ENCODE data around the gene VPS36.

VPS36 gene

GRCh38 chr13:52452470-52452869, 2.0 kb upstream of the VPS36 start:
- DNase-seq (ENCODE audit: extremely low read depth, insufficient read length) = no peak
- Histone ChIP-seq H3K27me3 (replicated peaks; ENCODE audit: control insufficient read depth, insufficient read depth, low read length) (no peaks in the 10 kb centered on the region), H3K36me3 (ENCODE audit: control insufficient read depth, insufficient read depth, low read length) (no peaks in the 10 kb centered on the region; the same call in 1 of the 2 replicates), H3K4me3 (replicated peaks; ENCODE audit: low read depth, low read length) (no peak overlapping the region)
- TF ChIP-seq, protein P1, sequence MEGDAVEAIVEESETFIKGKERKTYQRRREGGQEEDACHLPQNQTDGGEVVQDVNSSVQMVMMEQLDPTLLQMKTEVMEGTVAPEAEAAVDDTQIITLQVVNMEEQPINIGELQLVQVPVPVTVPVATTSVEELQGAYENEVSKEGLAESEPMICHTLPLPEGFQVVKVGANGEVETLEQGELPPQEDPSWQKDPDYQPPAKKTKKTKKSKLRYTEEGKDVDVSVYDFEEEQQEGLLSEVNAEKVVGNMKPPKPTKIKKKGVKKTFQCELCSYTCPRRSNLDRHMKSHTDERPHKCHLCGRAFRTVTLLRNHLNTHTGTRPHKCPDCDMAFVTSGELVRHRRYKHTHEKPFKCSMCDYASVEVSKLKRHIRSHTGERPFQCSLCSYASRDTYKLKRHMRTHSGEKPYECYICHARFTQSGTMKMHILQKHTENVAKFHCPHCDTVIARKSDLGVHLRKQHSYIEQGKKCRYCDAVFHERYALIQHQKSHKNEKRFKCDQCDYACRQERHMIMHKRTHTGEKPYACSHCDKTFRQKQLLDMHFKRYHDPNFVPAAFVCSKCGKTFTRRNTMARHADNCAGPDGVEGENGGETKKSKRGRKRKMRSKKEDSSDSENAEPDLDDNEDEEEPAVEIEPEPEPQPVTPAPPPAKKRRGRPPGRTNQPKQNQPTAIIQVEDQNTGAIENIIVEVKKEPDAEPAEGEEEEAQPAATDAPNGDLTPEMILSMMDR (IDR thresholded peaks at IDR 0.05; ENCODE audit: insufficient read depth, low read length, poor library complexity, severe bottlenecking) = no peak

- H3K4me3 ChIP-seq (replicated peaks; ENCODE audit: low read depth, low read length) = no peak overlapping the region
- H3K36me3 ChIP-seq (ENCODE audit: control insufficient read depth, insufficient read depth, low read length) = no peaks in the 10 kb centered on the region
- no peaks in the 10 kb centered on the region for H3K27me3 ChIP-seq (replicated peaks; ENCODE audit: control insufficient read depth, insufficient read depth, low read length)
- no peak for DNase-seq (ENCODE audit: extremely low read depth, insufficient read length)
- TF ChIP-seq, protein P1 (IDR thresholded peaks at IDR 0.05; ENCODE audit: insufficient read depth, low read length, poor library complexity, severe bottlenecking) = no peak
Observed at GRCh38 chr13:52451135-52451804, 836 bp upstream of the VPS36 start.

DNA sequence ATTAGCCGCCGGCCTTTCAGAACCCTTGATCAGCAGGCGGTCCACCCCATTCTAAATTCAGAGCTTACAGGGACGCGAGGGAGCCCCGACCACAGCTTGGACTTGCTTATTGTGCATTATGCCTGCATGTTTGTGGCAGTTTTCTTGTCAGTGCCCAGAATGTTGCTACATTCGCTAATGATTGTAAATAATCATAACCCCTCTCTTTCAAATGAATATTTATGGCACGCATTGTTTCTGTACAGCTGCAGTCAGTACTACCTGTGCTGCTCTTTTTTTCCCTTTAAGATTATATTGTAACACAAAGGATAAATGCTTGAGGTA, 321 bp upstream of the VPS36 start:
- TF ChIP-seq, protein P1 (IDR thresholded peaks at IDR 0.05; ENCODE audit: insufficient read depth, low read length, poor library complexity, severe bottlenecking) = no peak
- Histone ChIP-seq H3K36me3 (ENCODE audit: control insufficient read depth, insufficient read depth, low read length) (no peaks in the 10 kb centered on the region), H3K4me3 (replicated peaks; ENCODE audit: low read depth, low read length) (0 out of 2 replicates have a peak overlapping the region, but pooled peaks have one; percentile 37), H3K27me3 (replicated peaks; ENCODE audit: control insufficient read depth, insufficient read depth, low read length) (no peaks in the 10 kb centered on the region)
- no peak for DNase-seq (ENCODE audit: extremely low read depth, insufficient read length)

- peak overlapping the region; percentile 84 for H3K4me3 ChIP-seq (replicated peaks; ENCODE audit: low read depth, low read length)
- no peaks in the 10 kb centered on the region for H3K36me3 ChIP-seq (ENCODE audit: control insufficient read depth, insufficient read depth, low read length)
- TF ChIP-seq, protein P1 (IDR thresholded peaks at IDR 0.05; ENCODE audit: insufficient read depth, low read length, poor library complexity, severe bottlenecking) = no peak
- no peak for DNase-seq (ENCODE audit: extremely low read depth, insufficient read length)
- H3K27me3 ChIP-seq (replicated peaks; ENCODE audit: control insufficient read depth, insufficient read depth, low read length) = no peaks in the 10 kb centered on the region
Observed at GRCh38 chr13:52449331-52450011, 963 bp downstream of the VPS36 start.

GRCh38 chr13:52447815-52448552, 2.5 kb downstream of the VPS36 start:
- TF ChIP-seq, protein P1 (IDR thresholded peaks at IDR 0.05; ENCODE audit: insufficient read depth, low read length, poor library complexity, severe bottlenecking) = no peak
- no peak overlapping the region for H3K4me3 ChIP-seq (replicated peaks; ENCODE audit: low read depth, low read length)
- no peaks in the 10 kb centered on the region for H3K27me3 ChIP-seq (replicated peaks; ENCODE audit: control insufficient read depth, insufficient read depth, low read length)
- no peak for DNase-seq (ENCODE audit: extremely low read depth, insufficient read length)
- no peaks in the 10 kb centered on the region for H3K36me3 ChIP-seq (ENCODE audit: control insufficient read depth, insufficient read depth, low read length)
